C4-2B (cell line): ENCODE results near the gene SWSAP1.
"Not testable (repeated sequence)": the region's sequence is repeated elsewhere in the genome, so short reads cannot be mapped to it uniquely, and the experiment has no call there.

Experiments
- H3K27ac ChIP-seq: fragments of 450-650 bp; 2 replicates; pipeline ENCODE4 v1.5.1; 2017
- ZFX ChIP-seq: fragments of 450-650 bp; IDR thresholded peaks from 2 replicates; pipeline ENCODE4 v1.6.1; 2017
- TF ChIP-seq, protein P1 (sequence below): fragments of 450-650 bp; conservative IDR thresholded peaks from 2 replicates; pipeline ENCODE4 v1.5.1; 2017; ENCODE audit warnings: mild to moderate bottlenecking

The SWSAP1 gene

DNA sequence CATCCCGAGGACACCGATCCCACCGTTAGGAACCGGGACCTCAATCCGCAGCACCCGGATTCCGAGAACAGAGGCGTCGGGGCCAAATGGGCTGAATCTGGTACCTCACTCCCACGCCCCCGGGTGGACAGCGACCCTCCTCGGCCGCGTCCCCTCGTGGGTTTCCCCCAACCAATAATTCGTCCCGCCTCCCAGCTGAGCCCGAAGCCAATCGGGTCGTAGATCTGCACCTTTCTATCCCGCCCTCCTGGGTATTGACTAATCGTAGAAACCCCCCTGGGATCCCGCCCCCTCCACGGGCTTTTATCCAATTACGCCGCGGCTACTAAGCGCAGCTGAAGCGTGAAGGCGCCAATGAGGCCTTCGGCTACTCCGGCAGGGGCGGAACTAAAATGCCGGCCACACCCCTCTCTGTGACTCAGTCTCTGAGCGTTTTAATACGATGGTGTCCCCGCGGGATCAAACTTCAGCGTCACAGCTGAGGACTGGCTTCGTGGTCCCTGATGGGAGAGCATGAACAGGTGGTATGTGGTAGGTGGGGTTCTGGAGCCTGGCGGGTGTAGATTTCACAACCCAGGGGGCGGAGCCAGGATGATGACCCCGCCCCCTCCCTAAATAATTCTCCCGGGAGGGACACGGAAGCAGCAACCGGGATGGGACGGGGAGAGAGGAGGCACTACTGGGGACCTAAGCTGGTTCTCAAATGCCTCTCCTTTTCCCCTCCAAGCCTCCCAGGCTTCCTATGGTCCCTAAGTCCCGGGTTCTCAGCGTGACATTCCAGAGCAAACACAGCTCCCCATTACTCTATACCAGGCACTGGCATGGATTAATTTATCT is 28.1 kb upstream of the SWSAP1 start, which contains the start of the genes CCDC159 and TMEM205:
CCDC159 (plus strand) TSS at position 416 of the 837 bp plus-strand sequence; CDS start at position 504, 88 bp downstream.
TMEM205 (minus strand) TSS at position 165 of the 837 bp plus-strand sequence. CDS start 649 bp downstream, outside the sequence.
- peak within 1 kb of the TSS; percentile 91 for H3K27ac ChIP-seq
- TF ChIP-seq, protein P1, sequence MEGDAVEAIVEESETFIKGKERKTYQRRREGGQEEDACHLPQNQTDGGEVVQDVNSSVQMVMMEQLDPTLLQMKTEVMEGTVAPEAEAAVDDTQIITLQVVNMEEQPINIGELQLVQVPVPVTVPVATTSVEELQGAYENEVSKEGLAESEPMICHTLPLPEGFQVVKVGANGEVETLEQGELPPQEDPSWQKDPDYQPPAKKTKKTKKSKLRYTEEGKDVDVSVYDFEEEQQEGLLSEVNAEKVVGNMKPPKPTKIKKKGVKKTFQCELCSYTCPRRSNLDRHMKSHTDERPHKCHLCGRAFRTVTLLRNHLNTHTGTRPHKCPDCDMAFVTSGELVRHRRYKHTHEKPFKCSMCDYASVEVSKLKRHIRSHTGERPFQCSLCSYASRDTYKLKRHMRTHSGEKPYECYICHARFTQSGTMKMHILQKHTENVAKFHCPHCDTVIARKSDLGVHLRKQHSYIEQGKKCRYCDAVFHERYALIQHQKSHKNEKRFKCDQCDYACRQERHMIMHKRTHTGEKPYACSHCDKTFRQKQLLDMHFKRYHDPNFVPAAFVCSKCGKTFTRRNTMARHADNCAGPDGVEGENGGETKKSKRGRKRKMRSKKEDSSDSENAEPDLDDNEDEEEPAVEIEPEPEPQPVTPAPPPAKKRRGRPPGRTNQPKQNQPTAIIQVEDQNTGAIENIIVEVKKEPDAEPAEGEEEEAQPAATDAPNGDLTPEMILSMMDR = no peak
- no peak for TF ChIP-seq ZFX

- TF ChIP-seq ZFX = no peak
- TF ChIP-seq, protein P1 = no peak
- H3K27ac ChIP-seq = peak overlapping the region; percentile 91
Measured at GRCh38 chr19:11347546-11348039, 26.9 kb upstream of the SWSAP1 start.

DNA sequence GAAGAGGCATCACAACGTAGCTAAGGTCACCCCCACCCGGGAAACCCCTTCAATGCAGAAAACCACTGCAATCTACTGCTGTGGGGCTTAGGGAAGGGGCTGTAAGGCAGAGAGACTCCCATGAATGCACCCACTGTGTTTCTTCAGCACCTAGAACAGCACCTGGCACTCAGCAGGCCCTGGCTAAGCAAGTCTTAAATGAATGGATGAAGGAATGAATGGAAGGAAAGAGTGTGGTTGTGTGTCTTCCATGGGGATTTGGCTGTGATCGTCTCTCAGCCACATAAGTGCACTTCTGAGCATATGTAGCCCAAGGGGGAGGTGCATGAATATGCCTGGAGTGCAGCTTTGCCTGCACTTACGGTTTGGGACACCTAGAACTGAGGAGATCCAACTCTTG is 25.3 kb upstream of the SWSAP1 start:
- TF ChIP-seq ZFX = no peak
- no peak overlapping the region for H3K27ac ChIP-seq

GRCh38 chr19:11354102-11354501 is 20.4 kb upstream of the SWSAP1 start:
- H3K27ac ChIP-seq = not testable (repeated sequence)

- no peak for TF ChIP-seq ZFX
- TF ChIP-seq, protein P1 = no peak
- H3K27ac ChIP-seq = peak within 1 kb of the TSS; percentile 72
Measured at GRCh38 chr19:11355160-11356073, 19.0 kb upstream of the SWSAP1 start, which contains the start of gene PLPPR2. Gene PLPPR2, plus strand, starts transcription at chr19:11355432. Its CDS starts 2,242 bp downstream, at chr19:11357674.

- TF ChIP-seq, protein P1 = no peak
- no peak for TF ChIP-seq ZFX
- peak overlapping the region; percentile 72 for H3K27ac ChIP-seq
Measured at GRCh38 chr19:11356074-11356397, 18.4 kb upstream of the SWSAP1 start.

- TF ChIP-seq, protein P1 = no peak
- TF ChIP-seq ZFX = no peak
Measured at GRCh38 chr19:11356676-11357550, 17.6 kb upstream of the SWSAP1 start.

More at GRCh38 chr19:11356676-11357550, 17.6 kb upstream of the SWSAP1 start:
- no peak overlapping the region for H3K27ac ChIP-seq
